IPS DF 6.9 (cell line): ENCODE results near the gene PPP2R5C.

ENCODE experiments used
- DNase-seq: peaks from one replicate; pipeline ENCODE4 v3.0.0-alpha.2; 2013; ENCODE audit warnings: low read depth, low spot score
- H3K27ac ChIP-seq: one replicate; pipeline ENCODE4 v1.5.1; 2013; ENCODE audit warnings: low read length, control low read depth
- H3K27me3 ChIP-seq: 2 replicates; pipeline ENCODE4 v1.6.1; 2013; ENCODE audit warnings: mild to moderate bottlenecking, low read length; ENCODE audit not compliant: control insufficient read depth, insufficient read depth
- H3K36me3 ChIP-seq: 2 replicates; pipeline ENCODE4 v1.6.1; 2013; ENCODE audit warnings: low read length; ENCODE audit not compliant: control insufficient read depth, insufficient read depth
- H3K4me1 ChIP-seq: 2 replicates; pipeline ENCODE4 v1.6.1; 2013; ENCODE audit warnings: low read length; ENCODE audit not compliant: control insufficient read depth, insufficient read depth
- H3K4me3 ChIP-seq: 2 replicates; pipeline ENCODE4 v1.5.1; 2013; ENCODE audit warnings: mild to moderate bottlenecking, low read length
- H3K9me3 ChIP-seq: 2 replicates; pipeline ENCODE4 v1.6.1; 2013; ENCODE audit warnings: low read length, inconsistent platforms; ENCODE audit not compliant: control insufficient read depth, insufficient read depth
- WGBS: extraction: QIAGEN DNeasy Blood & Tissue Kit; methylation state at CpG from one replicate; pipeline ENCODE4 v1.1.7; 2013; ENCODE audit warnings: mixed read lengths, missing lambda C conversion rate; ENCODE audit not compliant: insufficient read length, insufficient coverage; 5-methylcytosine and 5-hydroxymethylcytosine counted together

The PPP2R5C gene

DNA sequence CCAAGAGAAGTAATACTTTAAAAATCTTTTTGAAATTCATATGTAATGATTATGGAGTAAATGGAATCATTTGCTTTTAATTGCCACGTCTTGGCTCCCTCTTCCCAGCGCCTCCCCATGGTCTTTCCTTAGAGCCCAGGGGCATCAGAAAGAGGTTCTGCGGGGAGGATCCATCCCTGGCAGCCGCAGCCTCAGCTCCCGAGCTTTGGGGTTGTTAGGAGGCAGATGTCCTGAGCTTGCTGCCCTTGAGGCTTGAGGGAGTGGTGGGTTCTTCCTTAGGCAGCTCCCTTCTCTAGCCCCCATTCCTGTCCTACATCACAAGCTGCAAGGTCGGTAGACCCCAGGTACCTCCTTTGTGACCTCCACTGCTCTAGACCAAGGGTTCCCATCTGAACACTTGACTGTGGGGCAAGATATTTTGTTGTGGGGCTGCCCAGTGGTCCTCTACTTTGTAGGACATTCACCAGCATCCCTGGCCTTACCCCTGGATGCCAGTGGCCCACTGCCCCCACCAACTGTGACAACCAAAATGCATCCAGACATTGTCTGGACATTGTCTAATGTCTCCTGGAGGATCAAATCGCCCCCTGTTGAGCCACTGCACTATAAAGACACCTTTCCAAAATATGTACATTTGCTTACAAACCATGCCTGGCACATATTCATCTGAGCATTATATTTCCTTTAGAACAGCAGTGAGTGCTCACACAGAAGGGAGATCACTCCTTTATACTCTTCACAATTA lies 6.3 kb downstream of the PPP2R5C start:
- Histone ChIP-seq H3K4me3 (no peak overlapping the region), H3K9me3 (no peaks in the 10 kb centered on the region), H3K4me1 (no peaks in the 10 kb centered on the region), H3K27me3 (no peaks in the 10 kb centered on the region), H3K36me3 (no peaks in the 10 kb centered on the region), H3K27ac (no peak overlapping the region)
- no peak for DNase-seq
- WGBS = no CpG with 5 or more reads among the region's 7 CpGs

DNA sequence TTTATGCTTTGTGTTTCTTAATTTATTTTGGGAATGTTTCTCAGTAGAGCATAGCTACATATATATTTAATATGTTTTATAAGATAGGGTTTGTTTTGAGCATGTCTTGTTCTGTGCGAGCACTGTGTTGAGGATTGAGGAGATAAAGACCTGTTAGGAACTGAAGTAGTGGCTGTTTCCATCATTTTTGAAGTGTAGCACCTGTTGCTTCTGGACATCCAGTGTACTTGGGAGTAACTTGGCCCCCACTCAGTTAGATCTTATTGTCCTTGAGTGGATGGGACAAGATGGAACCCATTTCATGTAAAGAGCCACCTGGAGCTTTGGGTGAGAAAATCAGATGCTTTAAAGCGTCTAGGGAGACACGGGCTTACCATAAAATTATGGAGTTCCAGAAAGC lies 8.7 kb downstream of the PPP2R5C start:
- no peak for DNase-seq
- no peaks in the 10 kb centered on the region for H3K27me3 ChIP-seq
- 100% methylated on average over 1 of the region's 3 CpGs for WGBS
- no peaks in the 10 kb centered on the region for H3K9me3 ChIP-seq
- no peak overlapping the region for H3K4me3 ChIP-seq
- no peaks in the 10 kb centered on the region for H3K36me3 ChIP-seq
- H3K27ac ChIP-seq = no peak overlapping the region
- no peaks in the 10 kb centered on the region for H3K4me1 ChIP-seq

DNA sequence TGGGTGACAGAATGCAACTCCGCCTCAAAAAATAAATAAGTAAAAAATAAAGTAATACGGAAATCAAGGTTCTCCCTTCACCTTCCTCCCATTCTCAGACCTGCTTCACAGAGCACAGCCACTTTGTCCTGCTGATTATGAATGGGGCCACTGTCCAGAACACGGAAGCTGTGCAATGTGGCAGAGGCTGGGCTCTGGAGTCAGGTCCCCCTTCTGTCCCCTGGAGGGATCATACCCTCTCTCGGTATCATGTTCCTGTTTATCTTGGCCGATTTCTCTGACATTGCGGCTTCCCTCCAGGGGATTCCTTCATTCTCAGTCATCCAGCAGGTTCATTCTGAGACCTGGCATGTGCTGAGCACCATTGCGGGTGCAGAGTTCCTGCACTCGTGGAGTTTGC lies 11.3 kb downstream of the PPP2R5C start:
- Histone ChIP-seq H3K36me3 (no peaks in the 10 kb centered on the region), H3K27me3 (no peaks in the 10 kb centered on the region), H3K4me3 (no peak overlapping the region), H3K4me1 (no peaks in the 10 kb centered on the region), H3K9me3 (no peaks in the 10 kb centered on the region), H3K27ac (no peak overlapping the region)
- no CpG with 5 or more reads among the region's 8 CpGs for WGBS
- DNase-seq = no peak

DNA sequence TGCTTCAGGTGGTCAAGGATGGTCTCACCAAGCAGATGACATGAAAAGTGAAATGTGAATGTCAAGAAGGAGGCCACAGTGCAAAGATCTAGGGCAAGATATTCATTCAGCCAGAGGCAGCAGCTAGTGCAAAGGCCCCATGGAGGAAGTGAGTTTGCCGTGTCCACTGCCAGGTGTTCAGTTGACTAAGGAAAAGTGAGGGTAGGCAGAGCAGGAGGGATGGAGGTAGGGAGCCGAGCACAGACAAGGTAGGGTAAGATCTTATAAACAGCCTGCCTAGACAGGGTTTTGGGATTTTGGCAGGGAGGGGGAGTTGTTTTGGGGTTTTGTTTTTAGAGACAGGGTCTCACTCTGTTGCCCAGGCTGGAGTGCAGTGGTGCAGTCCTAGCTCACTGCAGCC lies 11.9 kb downstream of the PPP2R5C start:
- Histone ChIP-seq H3K27me3 (no peaks in the 10 kb centered on the region), H3K9me3 (no peaks in the 10 kb centered on the region), H3K4me1 (no peaks in the 10 kb centered on the region), H3K27ac (no peak overlapping the region), H3K36me3 (no peaks in the 10 kb centered on the region), H3K4me3 (no peak overlapping the region)
- WGBS = no CpG with 5 or more reads among the region's 2 CpGs
- DNase-seq = no peak

DNA sequence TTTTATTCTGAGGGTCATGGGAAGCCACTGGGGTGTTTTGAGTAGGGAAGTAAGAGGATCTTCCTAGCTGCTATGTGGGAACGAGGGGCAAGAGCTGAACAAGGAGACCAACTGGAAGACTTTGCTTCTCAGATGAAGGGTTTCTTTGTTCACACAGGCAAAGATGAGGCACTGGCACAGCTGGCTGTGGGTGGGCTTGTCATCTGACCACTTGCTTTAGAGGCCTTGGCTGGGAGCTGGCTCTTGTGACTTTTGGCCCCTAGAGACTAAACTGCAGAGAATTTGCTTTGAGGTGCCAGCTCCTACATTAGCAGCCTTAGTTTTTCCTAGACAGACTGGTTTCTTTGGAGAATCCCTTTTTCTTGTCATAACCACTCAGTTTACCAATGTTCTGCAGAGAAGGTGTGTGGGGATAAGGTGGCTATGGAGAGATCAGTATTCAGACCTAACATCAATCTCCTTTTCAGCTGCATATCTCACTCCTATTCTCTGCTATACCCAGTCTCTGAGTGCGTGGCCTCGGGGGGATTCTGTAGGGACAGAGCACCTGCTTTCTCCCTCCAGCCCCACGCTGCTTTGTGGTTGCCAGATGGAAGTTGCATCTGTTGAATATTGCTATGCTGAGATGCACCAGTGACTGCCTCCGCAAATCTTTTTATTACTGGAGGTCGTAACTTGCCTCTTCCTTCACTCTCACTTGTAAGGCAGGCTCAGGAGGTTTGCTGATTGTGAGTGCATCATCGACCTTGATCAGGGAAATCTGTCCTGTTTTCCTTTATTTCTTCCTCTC lies 12.7 kb downstream of the PPP2R5C start:
- H3K9me3 ChIP-seq = no peaks in the 10 kb centered on the region
- no peak overlapping the region for H3K4me3 ChIP-seq
- H3K27me3 ChIP-seq = no peaks in the 10 kb centered on the region
- no CpG with 5 or more reads among the region's 7 CpGs for WGBS
- H3K36me3 ChIP-seq = no peaks in the 10 kb centered on the region
- no peaks in the 10 kb centered on the region for H3K4me1 ChIP-seq
- no peak overlapping the region for H3K27ac ChIP-seq
- DNase-seq = no peak

DNA sequence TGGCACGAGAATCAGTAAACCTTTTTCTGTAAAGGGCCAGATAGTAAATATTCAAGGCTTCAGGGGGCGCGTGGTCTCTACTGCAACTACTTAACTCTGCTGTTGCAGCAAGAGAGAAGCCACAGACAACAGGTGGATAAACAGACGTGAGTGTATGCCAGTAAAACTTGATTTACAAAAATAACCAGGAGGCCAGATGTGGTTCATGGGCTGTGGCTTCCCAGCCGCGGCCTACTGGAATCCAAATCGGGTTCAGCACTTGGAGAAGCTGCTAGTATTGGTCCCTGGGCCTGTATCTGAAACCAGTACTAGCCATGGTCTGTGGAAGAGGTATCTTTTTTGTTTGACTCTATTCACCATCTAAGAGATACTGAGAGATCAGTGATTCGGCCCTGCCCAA lies 13.3 kb downstream of the PPP2R5C start:
- H3K4me3 ChIP-seq = no peak overlapping the region
- H3K4me1 ChIP-seq = no peaks in the 10 kb centered on the region
- H3K36me3 ChIP-seq = no peaks in the 10 kb centered on the region
- H3K27ac ChIP-seq = no peak overlapping the region
- no peaks in the 10 kb centered on the region for H3K9me3 ChIP-seq
- no peak for DNase-seq
- no CpG with 5 or more reads among the region's 8 CpGs for WGBS
- H3K27me3 ChIP-seq = peaks cover under 1% of the 10 kb centered on the region; the same call in 1 of the 2 replicates

DNA sequence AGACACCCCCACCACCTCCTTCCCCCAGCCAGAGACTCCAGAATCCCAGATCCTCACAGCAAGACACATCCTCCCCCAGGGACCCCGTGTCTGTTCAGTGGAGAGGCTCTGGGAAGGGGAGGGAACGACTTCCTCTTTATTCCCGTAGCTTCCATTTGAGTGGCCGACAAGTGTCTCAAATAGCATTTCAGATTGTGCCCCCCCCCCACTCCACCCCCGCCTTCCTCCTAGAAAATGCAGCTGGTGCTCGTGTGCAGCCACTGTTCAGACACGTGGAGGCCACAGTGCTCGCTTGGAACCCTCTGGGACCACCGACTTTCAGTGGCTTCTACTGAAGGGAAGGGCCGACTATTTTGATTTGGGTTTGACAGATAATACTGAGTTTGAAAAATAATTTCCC lies 14.3 kb downstream of the PPP2R5C start:
- no peak overlapping the region for H3K27ac ChIP-seq

DNA sequence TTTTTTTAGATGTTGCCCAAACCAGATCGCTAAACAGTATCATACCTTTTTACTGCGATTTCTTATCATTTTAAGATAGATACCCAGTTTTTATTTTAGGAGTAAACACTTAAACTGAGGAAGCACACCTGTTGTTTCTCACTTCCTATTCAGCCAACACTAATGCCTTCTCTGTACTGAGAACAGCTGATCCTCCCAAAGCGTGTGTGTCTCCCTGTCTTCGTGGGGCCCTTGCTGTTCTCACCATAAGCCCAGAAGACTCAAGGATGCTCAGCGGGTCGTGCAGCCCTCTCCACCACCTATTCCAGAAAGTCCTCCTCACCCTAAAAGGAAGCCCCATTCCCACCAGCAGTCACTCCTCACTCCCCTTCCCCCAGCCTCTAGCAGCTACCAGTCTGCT lies 14.8 kb downstream of the PPP2R5C start:
- Histone ChIP-seq H3K36me3 (no peaks in the 10 kb centered on the region), H3K27ac (no peak overlapping the region), H3K27me3 (peaks cover 12% of the 10 kb centered on the region; the same call in 1 of the 2 replicates), H3K9me3 (no peaks in the 10 kb centered on the region), H3K4me3 (no peak overlapping the region), H3K4me1 (no peaks in the 10 kb centered on the region)
- WGBS = no CpG with 5 or more reads among the region's 6 CpGs
- no peak for DNase-seq

More for the DNA sequence above, 14.3 kb downstream of the PPP2R5C start:
- H3K4me3 ChIP-seq = no peak overlapping the region
- H3K4me1 ChIP-seq = no peaks in the 10 kb centered on the region
- peaks cover 11% of the 10 kb centered on the region; the same call in 1 of the 2 replicates for H3K27me3 ChIP-seq
- no peaks in the 10 kb centered on the region for H3K9me3 ChIP-seq
- no CpG with 5 or more reads among the region's 10 CpGs for WGBS
- H3K36me3 ChIP-seq = no peaks in the 10 kb centered on the region
- DNase-seq = no peak

DNA sequence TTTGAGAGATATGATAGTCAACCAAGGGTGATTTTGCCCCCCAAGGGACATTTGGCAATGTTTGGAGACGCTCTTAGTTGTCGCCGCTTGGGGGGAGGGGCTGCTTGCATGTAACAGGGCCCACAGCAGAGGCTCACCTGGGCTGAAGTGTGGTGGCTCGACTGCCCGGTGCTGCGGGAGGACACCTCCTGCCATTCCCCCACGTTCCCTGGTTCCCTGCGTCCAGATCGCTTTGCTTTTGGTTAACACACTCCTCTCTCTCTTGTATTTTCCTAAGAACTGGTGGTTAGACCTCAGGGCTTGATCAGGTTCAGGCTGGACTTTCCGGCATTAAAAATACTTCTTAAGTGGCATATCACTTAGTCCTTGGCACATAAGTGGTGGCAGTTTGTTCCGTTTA lies 18.9 kb downstream of the PPP2R5C start:
- H3K4me1 ChIP-seq = 0 out of 2 replicates have a peak, but pooled peaks cover 1% of the 10 kb centered on the region
- DNase-seq = no peak
- peaks cover 12% of the 10 kb centered on the region; the same call in 1 of the 2 replicates for H3K27me3 ChIP-seq
- no peak overlapping the region for H3K27ac ChIP-seq
- no peaks in the 10 kb centered on the region for H3K9me3 ChIP-seq
- WGBS = no CpG with 5 or more reads among the region's 11 CpGs
- H3K36me3 ChIP-seq = no peaks in the 10 kb centered on the region
- H3K4me3 ChIP-seq = peak overlapping the region; percentile 71; the same call in 1 of the 2 replicates

DNA sequence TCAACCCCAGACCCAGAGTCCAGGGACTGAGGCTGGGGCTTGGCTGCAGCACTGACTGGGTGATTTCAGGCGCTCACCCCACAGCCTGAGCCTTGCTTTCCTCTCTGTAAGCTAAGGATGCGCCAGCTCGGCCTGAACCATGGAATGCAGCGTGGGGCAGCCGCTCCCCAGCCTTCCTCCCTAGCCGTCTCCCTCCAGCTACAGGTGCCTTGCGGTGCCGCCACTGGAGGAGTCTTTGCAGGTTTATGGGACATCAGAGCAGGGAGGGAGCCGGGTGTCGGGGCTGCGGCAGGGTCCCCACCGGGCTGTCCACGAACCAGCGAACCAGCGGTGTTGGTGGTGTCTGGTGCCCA lies 19.4 kb downstream of the PPP2R5C start:
- no peak for DNase-seq
- H3K27ac ChIP-seq = no peak overlapping the region
- H3K27me3 ChIP-seq = peaks cover 12% of the 10 kb centered on the region; the same call in 1 of the 2 replicates
- H3K9me3 ChIP-seq = no peaks in the 10 kb centered on the region
- no CpG with 5 or more reads among the region's 15 CpGs for WGBS
- H3K4me3 ChIP-seq = peak overlapping the region; percentile 71
- 0 out of 2 replicates have a peak, but pooled peaks cover 1% of the 10 kb centered on the region for H3K4me1 ChIP-seq
- no peaks in the 10 kb centered on the region for H3K36me3 ChIP-seq
